GM10847 (cell line): ENCODE results near the gene SGMS2.

Experiments used
- POLR2A ChIP-seq: IDR thresholded peaks from 2 replicates; pipeline ENCODE4 v1.6.1; 2011; ENCODE audit not compliant: insufficient read length; ENCODE audit errors: extremely low read depth

Gene SGMS2

GRCh38 chr4:107818301-107818910 lies 6.3 kb upstream of the SGMS2 start:
- TF ChIP-seq POLR2A: no peak

GRCh38 chr4:107823870-107824349 lies 822 bp upstream of the SGMS2 start:
- TF ChIP-seq POLR2A: no peak

GRCh38 chr4:107825072-107825824 lies 516 bp downstream of the SGMS2 start:
- no peak for TF ChIP-seq POLR2A

- no peak for TF ChIP-seq POLR2A
These were observed 1.8 kb downstream of the SGMS2 start for GRCh38 chr4:107826421-107826980.

GRCh38 chr4:107828315-107829090 lies 3.8 kb downstream of the SGMS2 start:
- no peak for TF ChIP-seq POLR2A

- TF ChIP-seq POLR2A: no peak
These were observed 6.4 kb downstream of the SGMS2 start for GRCh38 chr4:107831140-107831539.

GRCh38 chr4:107832275-107832807 lies 7.6 kb downstream of the SGMS2 start:
- no peak for TF ChIP-seq POLR2A

- TF ChIP-seq POLR2A: no peak
These were observed 9.6 kb downstream of the SGMS2 start for GRCh38 chr4:107834241-107834794.

GRCh38 chr4:107835406-107835805 lies 10.7 kb downstream of the SGMS2 start:
- TF ChIP-seq POLR2A: no peak

- no peak for TF ChIP-seq POLR2A
These were observed 12.6 kb downstream of the SGMS2 start for GRCh38 chr4:107837317-107837716.

GRCh38 chr4:107837776-107838618 lies 13.3 kb downstream of the SGMS2 start:
- no peak for TF ChIP-seq POLR2A

- no peak for TF ChIP-seq POLR2A
These were observed 14.3 kb downstream of the SGMS2 start for GRCh38 chr4:107838861-107839565.

GRCh38 chr4:107843391-107843790 lies 18.7 kb downstream of the SGMS2 start:
- TF ChIP-seq POLR2A: no peak
